SK-N-MC (cell line): ENCODE measurements around the gene NDUFS5.

Experiments
- EZH2 ChIP-seq: fragments of 200-600 bp; sonication (generic); IDR thresholded peaks from one replicate; pipeline ENCODE4 v1.6.1; 2017; ENCODE audit warnings: antibody characterized with exemption
- FOXP2 ChIP-seq: optimal IDR thresholded peaks from 2 replicates; pipeline ENCODE3; 2011; ENCODE audit warnings: mild to moderate bottlenecking, moderate library complexity; ENCODE audit not compliant: insufficient read depth; ENCODE audit errors: extremely low read length, control extremely low read depth
- POLR2AphosphoS5 ChIP-seq: IDR thresholded peaks from 2 replicates; pipeline ENCODE4 v1.6.1; 2012; ENCODE audit warnings: mild to moderate bottlenecking, low read depth, low read length, borderline replicate concordance

GRCh38 chr1:39006287-39006686 lies 19.9 kb upstream of the NDUFS5 start:
- no peak for TF ChIP-seq POLR2AphosphoS5
- TF ChIP-seq EZH2 = no peak
- TF ChIP-seq FOXP2 = no peak
